ENCODE measurements around the gene SMG5.

The SMG5 gene

DNA sequence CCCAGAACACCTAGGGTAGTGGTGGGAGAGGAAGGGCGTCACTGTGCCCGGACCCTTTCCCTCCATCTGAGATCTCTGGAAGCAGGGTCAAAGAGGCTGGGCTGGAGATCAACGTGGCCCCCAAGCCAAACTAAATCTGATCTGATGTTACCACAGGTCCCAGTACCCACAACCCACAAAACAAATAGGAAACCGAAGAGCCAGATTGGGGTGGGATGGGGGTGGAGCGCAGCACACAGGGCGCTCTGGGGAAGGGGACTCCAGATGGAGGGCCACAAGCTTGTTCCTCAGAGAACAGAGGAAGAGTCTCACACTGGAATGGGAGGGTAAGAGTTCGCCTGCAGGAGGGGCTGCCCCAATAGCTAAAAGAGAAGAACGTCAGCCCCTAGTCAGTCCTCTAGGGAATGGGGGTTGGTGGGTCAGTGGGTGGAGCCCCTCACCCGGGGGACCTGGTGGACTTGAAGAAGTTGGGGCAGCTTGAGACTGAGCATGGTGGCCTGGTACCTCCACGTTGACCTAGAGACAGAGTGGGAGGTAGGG, 36.3 kb downstream of the SMG5 start:
- in situ Hi-C loops (cut with MboI; ENCODE audit: low sequenced_read_pairs), result no loop called here

DNA sequence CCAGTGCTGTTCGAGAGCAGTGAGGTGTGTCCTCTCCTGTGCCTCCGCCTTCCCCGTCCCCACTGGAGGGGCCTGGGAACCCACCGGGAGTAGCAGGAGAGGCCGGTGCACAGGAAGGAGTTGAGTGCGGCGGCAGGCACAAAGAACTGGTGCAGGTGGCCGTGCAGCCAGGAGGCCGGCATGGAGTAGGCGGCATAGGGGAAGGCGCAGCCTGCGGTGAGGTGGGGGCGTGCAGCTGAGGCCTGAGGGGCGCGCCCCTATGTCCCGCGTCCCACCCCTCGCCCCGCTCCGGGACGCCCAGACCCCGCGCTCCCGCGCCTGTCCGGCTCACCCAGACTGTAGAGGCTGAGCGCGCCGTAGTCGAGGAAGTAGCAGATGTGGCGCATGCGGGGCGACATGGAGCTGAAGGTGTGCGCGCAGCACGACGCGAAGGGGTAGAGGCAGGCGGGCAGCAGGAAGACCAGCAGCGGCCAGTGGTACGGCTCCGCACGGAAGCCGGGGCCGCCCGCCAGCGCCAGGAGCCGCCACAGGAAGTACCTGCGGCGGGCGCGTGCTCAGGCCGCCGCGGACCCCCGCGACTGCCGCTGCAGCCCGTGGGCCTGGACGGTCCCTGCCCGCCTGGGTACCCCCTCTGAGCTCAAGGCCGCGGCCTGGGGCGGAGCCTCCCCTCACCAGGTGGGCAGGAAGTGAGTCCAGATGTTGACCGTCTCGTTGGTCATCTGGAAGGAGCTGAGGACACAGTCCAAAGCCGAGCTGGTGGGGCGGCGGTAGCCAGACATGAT, 37.0 kb downstream of the SMG5 start:
- in situ Hi-C loops (cut with MboI; ENCODE audit: low sequenced_read_pairs), result no loop called here

DNA sequence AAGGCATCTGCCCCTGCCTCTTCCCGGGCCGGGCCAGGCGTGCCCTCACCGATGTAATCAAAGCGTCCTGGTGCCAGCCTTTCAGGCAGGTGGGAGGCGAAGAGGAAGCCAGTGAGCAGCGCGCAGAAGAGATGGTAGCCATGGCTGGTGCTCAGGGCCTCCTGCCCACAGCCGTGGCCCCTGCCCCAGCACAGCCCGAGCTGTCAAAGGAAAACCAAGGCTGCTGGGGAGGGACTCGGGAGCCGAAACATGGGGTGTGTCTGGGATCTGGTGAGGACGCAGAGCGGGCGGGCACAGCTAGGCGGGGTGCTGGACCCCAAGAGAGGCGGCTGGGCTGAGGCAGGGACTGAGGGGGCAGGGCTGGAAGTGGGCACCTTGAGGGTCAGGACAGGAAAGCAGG, 37.9 kb downstream of the SMG5 start:
- in situ Hi-C loops (cut with MboI; ENCODE audit: low sequenced_read_pairs), result no loop called here

DNA sequence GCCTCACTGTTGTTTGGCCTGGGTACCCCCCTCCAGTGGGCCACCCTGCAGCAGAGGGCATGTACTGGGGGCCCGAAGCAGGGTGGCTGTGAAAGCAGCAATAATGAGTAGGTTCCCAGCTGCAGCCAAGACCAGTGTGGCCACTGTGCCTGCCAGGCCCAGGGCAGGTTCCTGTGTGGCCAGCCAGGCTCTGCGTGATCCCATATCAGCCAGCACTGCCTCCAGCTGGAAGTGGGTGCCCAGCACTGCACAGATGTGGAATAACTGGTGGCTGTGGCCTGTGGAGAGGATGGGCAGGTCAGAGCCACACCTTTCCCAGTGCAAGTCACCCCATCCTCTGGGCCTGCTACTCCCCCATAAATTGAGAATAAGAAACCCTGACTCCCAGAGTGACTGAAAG, 38.5 kb downstream of the SMG5 start:
- in situ Hi-C loops (cut with MboI; ENCODE audit: low sequenced_read_pairs), result no loop called here

DNA sequence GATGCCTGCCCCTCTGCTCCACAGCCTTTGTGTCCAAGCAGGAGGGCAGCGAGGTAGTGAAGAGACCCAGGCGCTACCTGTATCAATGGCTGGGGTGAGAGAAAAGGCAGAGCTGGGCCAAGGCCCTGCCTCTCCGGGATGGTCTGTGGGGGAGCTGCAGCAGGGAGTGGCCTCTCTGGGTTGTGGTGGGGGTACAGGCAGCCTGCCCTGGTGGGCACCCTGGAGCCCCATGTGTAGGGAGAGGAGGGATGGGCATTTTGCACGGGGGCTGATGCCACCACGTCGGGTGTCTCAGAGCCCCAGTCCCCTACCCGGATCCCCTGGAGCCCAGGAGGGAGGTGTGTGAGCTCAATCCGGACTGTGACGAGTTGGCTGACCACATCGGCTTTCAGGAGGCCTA, 39.9 kb downstream of the SMG5 start:
- in situ Hi-C loops (cut with MboI; ENCODE audit: low sequenced_read_pairs), result no loop called here

DNA sequence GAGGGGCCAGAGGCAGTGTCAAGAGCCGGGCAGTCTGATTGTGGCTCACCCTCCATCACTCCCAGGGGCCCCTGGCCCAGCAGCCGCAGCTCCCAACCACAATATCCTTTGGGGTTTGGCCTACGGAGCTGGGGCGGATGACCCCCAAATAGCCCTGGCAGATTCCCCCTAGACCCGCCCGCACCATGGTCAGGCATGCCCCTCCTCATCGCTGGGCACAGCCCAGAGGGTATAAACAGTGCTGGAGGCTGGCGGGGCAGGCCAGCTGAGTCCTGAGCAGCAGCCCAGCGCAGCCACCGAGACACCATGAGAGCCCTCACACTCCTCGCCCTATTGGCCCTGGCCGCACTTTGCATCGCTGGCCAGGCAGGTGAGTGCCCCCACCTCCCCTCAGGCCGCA, 40.7 kb downstream of the SMG5 start, which contains the start of gene BGLAP:
Gene BGLAP (plus strand): TSS at position 259 of the 400 bp plus-strand sequence. CDS start 48 bp downstream, at position 307.
- in situ Hi-C loops (cut with MboI; ENCODE audit: low sequenced_read_pairs), result no loop called here

DNA sequence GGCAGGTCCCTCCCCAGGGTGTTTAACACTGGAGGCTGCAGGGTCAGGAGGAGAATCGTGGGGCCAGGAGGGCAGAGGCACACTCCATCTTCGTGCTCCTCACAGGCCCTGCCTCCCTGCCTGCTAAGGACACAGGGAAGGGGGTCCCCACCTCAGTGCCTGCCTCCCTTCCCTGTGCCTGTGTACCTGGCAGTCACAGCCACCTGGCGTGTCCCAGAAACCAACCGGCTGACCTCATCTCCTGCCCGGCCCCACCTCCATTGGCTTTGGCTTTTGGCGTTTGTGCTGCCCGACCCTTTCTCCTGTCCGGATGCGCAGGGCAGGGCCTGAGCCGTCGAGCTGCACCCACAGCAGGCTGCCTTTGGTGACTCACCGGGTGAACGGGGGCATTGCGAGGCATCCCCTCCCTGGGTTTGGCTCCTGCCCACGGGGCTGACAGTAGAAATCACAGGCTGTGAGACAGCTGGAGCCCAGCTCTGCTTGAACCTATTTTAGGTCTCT, 41.3 kb downstream of the SMG5 start:
- in situ Hi-C loops (cut with MboI; ENCODE audit: low sequenced_read_pairs), result no loop called here

DNA sequence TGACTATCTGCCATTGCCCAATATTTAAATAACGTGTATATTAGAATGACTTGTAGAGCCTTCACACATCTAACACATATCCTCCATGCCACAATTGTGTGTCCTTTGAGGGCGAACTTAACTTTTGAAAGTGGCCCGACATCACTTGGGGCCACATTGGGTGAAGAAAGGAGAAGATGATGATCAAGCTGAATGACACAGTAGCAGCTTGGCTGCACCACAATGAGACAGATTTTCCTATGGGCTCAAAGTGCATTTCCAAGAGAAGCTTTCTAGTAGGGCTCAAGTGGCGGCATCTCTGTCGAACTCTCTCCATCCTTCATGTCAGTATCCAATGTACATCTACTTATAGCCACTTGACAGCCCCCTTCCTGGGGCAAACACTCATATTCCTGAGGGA, 44.4 kb downstream of the SMG5 start:
- in situ Hi-C loops (cut with MboI; ENCODE audit: low sequenced_read_pairs), result no loop called here

DNA sequence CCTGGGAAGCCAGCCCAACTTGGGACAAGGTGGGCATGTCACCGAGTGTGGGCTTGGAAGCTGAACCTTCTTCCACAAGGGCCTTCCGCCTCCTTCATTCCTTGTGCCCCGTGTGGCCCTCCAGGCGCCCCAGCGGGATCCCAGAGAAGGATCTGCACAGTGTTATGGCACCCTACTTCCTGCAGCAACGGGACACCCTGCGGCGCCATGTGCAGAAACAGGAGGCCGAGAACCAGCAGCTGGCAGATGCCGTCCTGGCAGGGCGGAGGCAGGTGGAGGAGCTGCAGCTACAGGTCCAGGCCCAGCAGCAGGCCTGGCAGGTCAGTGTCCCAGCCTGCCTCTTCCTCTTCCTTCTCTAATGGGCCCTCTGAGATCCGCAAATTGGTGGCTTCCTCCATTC, 46.5 kb downstream of the SMG5 start:
- in situ Hi-C loops (cut with MboI; ENCODE audit: low sequenced_read_pairs), result no loop called here

DNA sequence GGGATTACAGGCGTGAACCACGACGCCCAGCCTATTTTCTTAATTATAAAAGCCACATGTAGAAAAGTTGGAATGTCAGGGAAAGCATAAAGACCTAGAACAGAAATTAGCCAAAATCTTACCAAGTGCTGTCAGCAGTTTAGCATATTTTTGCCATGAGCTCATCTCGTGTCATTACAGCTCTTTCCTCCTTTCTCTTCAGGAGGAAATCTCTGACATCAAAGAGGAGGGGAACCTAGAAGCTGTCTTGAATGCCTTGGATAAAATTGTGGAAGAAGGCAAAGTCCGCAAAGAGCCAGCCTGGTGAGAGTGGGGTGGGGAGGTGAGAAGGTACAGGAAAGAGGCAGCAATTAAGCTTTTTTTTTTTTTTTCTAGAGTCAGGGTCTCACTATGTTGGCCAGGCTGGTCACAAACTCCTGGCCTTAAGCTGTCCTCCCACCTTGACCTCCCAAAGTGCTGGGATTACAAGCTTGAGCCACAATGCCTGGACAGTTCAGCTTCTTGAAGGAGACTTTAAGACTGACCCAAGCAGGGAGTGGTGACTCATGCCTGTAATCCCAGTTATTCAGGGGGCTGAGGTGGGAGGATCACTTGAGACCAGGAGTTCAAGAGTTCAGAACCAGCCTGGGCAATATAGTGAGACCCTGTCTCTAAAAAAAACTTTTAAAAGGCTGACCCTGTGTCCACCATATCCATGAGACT, 49.0 kb downstream of the SMG5 start:
- in situ Hi-C loops (cut with MboI; ENCODE audit: low sequenced_read_pairs), result no loop called here

DNA sequence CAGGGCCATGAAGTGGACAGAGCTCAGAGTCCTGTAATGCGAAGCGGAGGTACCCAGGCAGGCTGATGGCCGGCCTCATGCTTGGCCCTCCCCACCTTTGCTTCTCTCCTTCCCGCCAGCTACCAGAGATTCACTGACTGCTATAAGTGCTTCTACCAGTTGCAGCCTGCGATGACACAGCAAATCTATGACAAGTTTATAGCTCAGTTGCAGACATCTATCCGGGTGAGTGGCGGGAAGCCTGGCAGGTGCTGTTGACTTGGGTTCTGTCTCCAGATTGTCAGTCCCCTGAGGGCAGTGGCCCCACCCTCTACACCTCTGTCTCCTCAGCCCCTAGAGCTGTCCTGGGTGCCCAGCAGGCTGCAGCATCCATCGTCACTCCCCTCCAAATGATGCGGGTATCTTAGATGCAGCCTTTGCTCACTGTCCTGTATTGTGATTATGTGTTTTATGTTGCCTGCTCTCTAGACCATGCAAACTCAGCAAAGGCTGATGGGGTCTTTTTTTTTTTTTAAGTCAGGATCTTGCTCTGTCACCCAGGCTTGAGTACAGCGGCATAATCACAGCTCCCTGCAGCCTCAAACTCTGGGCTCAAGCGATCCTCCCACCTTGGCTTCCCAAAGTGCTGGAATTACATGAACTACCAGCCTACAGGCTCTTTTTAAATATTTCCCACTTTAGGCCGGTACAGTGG, 50.3 kb downstream of the SMG5 start:
- in situ Hi-C loops (cut with MboI; ENCODE audit: low sequenced_read_pairs), result no loop called here

DNA sequence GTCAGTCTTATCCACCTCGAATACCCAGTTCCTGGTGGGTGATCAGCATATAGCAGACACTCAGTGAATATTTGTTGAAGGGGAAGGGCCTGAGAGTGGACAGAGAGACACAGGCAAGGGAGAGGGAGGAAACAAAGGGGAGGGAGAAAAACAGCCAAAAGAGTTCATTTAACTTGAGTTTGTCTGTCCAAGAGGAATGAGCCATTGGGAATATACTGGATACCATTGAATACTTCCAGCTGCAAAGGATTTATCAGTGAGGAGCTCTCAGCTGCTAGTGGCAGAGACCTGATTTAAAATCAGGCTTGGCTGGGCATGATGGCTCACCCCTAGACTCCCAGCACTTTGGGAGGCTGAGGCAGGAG, 52.2 kb downstream of the SMG5 start:
- in situ Hi-C loops (cut with MboI; ENCODE audit: low sequenced_read_pairs), result no loop called here

DNA sequence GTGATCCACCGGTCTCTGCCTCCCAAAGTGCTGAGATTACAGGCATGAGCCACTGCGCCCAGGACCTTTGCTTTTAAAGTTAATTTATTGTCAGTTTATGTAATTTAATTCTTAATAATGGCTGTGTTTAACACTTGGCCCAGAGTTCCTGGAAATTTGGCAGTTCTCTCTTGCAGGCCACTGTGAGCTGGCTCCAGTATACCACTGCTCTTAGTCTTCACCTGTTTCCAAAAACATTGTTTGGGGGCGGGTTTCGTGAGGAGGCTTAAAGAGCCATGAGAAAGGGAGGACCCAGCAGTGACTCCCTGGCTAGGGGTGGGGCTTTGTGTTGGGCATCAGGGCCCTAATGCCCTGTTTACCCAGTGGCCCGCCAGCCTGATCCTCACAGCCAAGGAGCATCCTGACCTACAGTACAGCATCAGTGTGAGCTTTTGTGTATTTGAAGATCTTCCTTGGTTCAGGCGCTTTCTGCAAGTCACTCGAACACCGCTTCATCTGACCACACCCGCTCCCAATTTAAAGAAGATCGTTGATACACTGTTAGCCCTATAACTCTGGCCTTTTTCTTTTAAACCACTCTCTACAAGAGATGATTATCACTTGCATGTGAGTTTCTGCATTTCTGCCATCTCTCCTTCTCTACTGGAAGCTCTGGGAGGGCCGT, 52.7 kb downstream of the SMG5 start:
- in situ Hi-C loops (cut with MboI; ENCODE audit: low sequenced_read_pairs), result loop anchor here (10.0 kb wide), 1 partner anchor 85 kb away; no protein-coding TSS in a partner anchor

DNA sequence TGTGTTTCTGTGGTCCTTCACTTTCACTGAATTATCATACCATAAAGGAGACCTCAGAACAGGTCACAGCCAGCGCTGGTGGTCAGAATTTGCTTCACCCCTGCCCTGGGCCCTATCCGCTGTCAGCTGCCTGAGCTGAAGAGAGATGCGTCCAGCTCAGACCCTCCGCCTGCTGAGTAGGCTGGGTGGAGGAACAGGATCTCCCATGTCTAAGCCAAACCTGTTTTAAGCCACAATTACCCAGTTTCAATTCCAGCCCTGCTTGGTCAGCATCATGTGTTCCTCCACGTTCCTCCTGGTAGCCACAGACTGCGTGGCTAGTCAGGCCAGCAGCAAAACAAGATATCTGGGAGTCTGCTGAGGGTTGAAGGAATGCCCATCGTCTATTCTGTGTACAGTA, 54.1 kb downstream of the SMG5 start:
- in situ Hi-C loops (cut with MboI; ENCODE audit: low sequenced_read_pairs), result loop anchor here (10.0 kb wide), 1 partner anchor 84 kb away; no protein-coding TSS in a partner anchor

DNA sequence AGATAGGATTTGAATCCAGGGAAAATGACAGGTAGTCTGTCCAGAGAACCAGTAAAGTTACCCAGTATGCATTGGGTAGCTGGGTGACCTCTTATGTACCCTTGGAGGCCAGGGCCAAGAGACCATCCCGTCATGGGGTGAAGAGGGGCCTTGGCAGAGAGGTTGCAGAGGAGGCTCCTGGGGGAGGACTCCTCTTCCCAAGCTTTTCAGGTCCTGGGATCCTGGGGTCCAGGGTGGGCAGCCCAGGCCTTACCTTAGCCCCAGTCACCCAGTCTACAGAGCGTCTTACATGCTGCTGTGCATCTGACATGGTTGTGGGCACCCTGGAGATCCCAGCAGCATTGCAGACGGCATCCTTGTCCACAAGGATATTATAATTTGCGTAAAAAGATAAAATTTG, 55.8 kb downstream of the SMG5 start:
- in situ Hi-C loops (cut with MboI; ENCODE audit: low sequenced_read_pairs), result loop anchor here (10.0 kb wide), 1 partner anchor 82 kb away; no protein-coding TSS in a partner anchor

DNA sequence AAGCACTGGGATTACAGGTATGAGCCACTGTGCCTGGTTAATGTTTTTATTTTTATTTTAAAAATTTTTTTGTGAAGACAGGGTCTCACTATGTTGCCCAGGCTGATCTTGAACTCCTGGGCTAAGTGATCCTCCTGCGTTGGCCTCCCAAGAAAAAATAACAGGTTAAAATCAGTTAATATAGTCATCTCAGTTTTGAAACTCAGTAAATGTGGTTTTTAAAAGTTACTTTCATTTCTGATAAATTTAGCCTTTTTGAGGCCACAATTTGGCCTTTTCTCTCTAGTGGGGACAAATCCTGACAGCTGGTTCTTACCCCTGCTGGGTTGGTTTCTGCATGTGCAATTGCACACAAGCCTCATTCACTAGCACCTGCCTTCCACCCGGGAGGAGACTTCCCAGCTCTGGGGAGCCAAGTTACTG, 56.5 kb downstream of the SMG5 start:
- in situ Hi-C loops (cut with MboI; ENCODE audit: low sequenced_read_pairs), result loop anchor here (10.0 kb wide), 1 partner anchor 81 kb away; no protein-coding TSS in a partner anchor

DNA sequence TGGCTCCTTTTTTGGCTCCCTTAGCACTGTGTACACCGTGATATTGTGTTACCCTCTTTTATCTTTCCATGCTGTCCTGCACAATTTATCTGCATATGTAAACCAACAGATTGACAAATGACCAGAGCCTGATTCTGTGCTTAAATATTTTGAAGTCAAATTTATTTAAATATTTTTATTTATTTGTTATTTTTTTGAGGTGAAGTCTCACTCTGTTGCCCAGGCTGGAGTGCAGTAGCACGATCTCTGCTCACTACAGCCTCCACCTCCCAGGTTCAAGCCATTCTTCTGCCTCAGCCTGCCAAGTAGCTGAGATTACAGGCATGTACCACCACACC, 57.0 kb downstream of the SMG5 start:
- in situ Hi-C loops (cut with MboI; ENCODE audit: low sequenced_read_pairs), result loop anchor here (10.0 kb wide), 1 partner anchor 81 kb away; no protein-coding TSS in a partner anchor

DNA sequence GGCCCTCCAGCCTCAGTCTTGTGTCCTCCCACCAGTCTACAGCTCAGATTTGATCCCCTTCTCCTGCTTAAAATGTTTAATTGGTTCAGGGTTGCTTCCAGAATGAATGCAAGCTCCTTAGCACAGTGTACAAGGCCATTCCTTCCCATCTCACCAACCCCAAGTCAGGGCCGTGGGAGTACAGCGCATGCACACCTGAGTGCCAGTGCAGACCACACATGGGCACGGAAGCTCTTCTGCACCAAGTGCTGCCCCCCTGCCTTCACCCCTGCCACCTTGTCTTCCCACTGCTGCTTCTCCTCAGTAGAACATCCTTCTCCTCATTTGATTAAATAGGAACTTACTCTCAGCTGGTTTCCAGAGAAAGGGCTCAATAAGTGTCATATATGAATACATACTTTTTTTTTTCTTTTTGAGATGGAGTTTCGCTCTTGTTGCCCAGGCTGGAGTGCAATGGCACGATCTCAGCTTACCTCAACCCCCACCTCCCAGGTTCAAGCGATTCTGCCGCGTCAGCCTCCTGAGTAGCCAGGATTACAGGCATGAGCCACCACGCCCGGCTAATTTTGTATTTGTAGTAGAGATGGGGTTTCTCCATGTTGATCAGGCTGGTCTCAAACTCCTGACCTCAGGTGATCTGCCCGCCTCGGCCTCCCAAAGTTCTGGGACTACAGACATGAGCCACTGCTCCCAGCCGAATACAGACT, 60.5 kb downstream of the SMG5 start:
- in situ Hi-C loops (cut with MboI; ENCODE audit: low sequenced_read_pairs), result loop anchor here (10.0 kb wide), 1 partner anchor 77 kb away; no protein-coding TSS in a partner anchor

DNA sequence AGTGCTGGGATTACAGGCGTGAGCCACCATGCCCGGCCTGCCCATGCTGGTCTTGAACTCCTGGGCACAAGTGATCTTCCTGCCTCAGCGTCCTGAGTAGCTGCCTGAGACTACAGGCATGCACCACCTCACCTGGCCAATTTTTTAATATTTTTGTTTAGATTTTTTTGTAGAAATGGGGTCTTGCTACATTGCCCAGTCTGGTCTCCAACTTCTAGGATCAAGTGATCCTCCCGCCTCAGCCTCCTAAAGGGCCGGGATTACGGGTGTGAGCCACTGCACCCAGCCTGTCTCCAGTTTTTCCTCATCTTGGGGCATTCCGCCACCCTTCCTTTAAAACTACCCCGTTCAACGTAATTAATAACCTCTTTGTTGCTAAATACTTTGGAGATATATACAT, 62.4 kb downstream of the SMG5 start:
- in situ Hi-C loops (cut with MboI; ENCODE audit: low sequenced_read_pairs), result loop anchor here (10.0 kb wide), 1 partner anchor 75 kb away; no protein-coding TSS in a partner anchor

DNA sequence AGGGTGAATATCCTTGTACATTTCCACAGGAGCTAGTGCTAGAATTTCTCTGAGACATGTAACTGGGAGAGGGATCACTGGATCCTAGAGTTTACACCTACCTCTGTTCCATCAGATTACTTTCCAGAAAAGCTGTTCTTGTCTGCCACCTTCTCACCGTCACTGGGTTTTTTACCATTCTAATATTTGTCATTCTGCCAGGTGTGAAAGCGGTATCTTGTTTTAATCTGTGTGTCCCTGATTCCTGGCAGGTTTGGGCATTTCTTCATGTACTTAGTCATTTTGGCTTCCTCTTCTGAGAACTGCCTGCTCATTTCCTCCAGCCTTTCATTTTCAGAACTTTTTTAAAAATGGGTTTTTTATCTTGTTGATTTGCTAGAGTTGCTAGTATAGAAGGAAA, 64.8 kb downstream of the SMG5 start:
- in situ Hi-C loops (cut with MboI; ENCODE audit: low sequenced_read_pairs), result no loop called here
